ELF-1 (cell line): ENCODE measurements around the gene PAX6.

Source experiments
- DNase-seq: peaks from one replicate; pipeline ENCODE4 v3.0.0-alpha.2; 2016; ENCODE audit warnings: low read depth, low spot score

The PAX6 gene

DNA sequence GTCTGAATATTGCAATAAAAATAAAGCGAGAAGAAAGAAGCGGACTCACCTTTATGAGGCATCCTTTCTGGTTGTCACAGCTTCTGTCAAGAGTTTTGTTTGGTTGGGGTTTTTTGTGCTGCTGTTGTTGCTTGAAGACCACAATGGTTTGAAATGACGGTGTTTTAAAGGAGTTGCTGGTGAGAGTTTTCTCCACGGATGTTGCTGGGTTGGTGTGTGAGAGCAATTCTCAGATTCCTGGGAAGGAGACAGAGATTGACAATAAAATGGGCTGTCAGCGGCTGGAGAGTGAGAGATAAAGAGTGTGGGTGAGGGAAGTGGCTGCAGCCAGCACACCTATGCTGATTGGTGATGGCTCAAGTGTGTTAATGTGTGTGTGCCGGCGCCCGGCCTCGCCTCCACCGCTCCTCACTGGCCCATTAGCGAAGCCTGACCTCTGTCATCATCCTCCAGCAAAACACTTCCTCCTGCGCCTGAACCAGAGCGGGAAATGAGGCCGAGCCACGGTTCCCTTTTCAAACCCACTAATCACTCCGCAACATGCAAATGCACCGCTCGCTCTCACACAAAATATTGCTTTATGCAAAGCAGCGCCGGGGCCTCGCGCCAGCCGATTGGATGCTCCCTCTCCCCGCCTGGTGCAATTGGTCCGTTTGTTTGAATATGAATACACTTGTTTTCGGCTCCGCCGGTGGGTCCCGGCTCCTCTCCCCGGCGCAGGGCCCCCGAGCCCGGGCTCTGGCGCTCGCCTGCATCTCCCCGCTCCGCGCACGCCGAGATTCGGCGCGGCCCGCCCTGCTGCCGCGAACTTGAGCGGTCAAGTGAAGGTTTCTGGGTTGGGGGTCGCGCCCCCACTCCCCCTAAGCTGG is at the start of gene PAX6:
Gene PAX6, minus strand, starts transcription at position 544 of the 869 bp plus-strand sequence. CDS start 4,911 bp downstream, outside the sequence.
- DNase-seq, result peak; percentile 86

DNA sequence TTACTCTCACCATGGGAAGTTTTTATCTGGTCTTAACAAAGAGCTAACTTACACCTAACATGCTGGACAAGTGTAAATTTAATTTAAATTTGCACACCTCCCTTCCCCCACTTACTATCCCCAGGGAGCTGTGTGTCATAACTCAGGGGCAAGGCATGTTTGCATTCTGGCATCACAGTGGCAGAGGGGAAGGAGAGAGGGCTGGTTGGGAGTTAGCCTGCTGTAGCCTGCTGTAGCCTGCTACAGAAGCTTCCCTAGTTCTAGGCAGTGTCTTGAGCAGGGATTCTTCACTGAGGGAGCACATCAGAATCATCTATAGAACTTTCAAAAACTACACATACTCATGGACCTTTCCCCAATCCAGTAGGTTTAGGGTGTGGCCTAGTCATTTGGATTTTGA is 49.3 kb upstream of the PAX6 start:
- no peak for DNase-seq

DNA sequence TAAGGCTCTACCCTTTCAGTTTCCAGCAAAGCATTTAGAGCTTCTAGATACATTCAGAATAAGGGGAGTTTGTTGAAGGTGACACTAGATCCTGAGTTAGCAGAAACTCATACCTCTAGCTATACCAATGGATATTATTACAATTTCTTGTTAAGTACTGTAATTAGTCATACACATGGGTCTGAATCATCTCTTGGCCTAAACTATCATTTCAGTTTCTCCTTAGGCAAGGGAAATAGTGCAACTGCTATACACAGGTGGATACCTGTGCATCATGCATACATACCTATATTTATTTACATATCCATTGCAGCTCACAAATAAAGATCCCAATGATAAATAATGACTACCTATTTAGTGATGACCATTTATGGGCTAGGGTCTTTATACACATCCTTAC is 45.1 kb upstream of the PAX6 start:
- DNase-seq, result no peak

DNA sequence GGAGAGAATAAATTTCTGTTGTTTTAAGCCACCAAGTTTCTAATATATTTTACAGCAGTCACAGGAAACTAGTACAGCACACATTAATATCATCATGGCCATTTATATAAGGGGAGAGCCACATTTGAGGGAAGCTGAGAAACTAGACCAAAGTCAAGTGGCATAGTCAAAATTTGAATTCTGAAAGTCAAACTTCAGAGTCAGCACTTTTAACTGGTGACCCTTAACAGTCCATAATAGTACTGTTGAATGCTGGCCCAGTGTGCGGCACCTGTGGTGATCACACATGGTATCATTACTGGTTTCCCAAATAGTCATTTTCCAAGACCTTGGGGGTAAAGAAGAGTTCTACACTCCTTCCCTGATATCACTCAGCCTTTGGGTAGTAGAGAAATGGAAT is 44.3 kb upstream of the PAX6 start:
- DNase-seq, result no peak

DNA sequence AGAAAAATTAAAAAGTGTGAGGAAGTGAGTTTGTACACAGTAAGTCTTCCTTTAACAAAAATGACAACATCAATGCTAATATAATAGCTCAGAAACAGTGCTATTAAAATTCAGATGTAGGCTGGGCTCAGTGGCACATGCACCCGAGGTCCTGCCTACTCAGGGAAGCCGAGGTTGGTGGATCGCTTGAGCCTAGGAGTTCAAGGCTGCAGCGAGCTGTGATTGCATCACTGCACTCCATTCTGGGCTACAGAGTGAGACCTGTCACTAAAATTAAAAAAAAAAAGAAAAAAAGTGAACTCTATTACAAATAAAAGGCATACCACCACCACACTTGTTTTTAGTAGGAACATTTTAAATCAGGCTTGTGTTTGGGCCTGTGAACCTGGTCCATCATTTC is 39.2 kb upstream of the PAX6 start:
- DNase-seq, result no peak

DNA sequence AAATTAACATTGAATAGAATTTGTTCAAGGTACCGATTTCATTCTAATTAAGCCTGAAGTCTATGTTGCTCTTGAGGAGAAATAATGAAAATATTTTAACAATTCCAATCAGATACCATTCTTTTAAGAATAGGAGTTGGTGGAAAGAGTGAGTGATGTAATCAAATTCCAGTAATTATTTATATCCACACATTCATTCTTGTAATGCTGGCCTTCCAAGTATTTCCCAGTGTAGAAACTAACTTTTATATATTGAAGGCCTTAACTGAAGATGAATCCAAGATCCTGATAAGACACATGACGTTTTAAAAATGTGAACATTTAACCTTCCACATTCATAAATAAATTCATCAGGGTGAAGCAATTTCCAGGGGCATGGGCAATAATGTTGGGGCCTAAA is 36.6 kb upstream of the PAX6 start:
- no peak for DNase-seq

DNA sequence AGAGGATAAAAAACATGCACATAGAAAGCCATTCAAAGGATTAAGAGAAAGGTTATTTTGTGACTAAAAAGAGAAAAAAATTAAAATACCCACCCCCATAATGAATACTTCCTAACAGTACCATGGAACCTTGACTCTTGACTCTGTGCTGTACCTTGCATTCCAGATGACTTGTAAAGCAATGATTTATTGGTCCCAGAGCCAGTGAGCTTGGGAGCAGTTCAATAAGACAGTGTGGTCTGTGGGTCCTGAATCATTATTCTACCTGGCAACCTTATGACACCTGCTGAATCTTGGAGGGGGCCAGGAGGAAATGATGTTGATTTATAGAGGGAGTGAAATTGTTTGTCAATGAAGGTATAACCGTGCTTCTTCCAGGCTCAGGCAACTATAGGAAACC is 34.2 kb upstream of the PAX6 start:
- DNase-seq, result no peak

DNA sequence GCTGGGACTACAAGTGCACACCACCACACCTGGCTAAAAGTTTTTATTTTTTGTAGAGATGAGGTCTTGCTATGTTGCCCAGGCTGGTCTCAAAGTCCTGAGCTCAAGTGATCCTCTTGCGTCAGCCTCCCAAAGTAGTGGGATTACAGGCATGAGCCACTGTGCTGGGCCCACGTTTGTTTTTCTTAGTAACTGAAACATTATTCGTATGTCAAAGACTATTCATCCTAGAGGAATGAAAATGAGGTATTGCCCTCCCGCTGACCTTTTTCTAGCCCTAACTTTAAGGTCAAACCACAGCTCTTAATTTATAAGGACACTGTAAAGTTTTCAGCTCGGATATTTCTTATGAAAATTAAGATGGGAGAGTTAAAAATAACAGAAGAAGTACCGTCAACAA is 33.2 kb upstream of the PAX6 start:
- no peak for DNase-seq

DNA sequence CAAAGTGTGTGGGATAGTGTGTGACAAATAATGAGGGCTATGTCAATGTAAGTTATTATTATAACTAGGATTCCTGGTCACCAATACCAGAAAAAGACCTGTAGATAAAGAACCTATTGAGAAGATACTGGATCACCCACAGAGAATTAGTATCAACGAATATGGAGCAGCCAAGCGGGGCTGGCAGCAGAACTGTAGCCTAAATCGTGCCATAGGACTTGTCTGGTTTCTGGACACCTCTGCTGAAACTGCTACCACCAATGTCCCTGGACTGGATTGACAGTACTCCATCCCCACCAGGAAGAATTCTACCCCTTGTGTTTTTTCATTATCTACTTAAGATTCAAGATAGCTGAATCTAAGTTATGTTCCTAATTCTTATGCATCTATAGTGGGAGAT is 30.3 kb upstream of the PAX6 start:
- no peak for DNase-seq

DNA sequence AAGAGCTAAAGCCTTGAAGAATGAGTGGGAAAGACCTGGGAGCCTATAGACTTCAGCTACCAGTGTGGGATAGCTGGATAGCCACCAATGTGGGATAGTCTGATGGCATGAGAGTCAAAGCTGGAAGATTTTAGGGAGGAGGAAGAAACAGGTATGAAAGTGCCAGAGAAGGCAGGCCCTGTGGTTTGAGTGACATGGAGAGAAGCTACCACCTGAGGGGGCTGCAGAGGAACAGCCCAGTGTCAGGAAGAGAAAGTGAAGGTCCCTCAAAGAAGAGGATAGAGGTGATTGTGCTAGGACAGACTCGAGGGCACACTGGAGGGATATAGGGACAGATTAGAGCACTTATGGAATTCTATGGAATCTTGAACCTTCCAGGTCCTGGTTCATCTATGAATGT is 23.1 kb upstream of the PAX6 start:
- peak; percentile 24 for DNase-seq

DNA sequence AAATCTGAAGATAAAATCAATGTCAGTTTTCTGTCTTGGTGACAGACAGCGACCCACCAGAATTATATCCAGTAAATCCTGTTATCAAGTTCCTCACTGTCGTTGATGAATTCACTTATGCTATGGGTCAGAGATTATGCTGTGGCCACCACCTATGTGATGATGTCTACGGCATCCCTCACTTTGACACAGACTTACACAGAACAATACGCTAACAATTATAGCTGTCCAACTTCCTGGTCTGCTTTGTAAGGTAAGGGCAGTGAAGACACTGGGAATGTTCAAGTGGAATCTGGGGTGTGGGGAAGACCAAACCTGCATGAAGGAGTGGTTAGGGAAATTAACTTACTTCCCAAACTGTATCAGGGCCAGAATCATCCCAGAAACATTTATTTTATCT is 19.3 kb upstream of the PAX6 start:
- DNase-seq, result no peak

DNA sequence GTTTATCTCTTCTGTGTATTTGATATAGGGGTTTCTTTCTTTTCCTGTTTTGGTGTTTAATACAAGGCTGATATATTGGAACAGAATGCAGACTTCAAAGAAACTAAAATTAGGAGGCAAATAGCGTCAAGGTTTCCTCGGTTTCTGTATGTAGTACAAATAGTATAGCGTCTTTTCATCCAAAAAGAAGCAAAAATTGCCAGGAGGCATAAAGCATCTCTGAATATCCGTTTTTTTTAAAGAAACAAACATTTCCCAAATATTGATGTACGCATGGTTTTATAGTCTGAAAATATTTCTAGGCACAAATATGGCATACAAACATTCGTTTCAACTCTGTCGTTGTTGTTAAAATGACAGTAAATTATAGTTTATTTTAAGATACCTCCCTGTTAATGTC is 17.1 kb upstream of the PAX6 start:
- no peak for DNase-seq

DNA sequence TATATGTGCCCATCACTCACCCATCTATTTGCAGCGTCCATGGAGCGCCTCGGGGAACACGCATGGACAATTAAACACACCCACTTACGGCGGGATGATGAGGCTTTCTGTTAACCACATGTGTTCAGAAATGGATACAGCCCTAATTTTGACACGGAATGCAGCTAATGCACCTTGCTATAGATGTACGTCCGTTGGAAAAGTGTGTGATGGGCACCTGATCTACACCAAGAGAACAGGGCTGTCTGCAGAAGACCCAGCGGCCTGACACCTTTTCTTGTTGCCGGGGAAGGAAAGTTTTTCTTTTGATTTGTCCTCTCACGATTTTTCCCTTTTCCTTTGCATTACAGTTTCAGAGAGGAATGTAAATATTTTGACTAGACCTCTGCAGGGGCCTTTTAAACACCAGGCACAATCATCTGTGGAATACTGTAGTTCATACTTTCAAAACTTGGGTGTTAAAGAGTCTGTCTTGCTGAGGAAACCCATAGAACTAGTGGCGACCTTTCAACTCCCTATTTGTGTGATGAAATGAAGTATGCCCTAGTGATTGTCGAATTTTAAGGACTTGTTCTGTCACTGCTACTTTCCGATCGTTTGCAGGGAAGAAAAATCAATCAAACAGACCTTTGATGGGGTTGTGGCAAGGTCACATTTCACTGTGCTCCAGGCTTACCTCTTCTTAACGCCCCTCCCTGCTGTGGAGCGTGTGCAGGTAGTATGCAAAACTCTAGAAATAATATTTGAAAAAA is 16.5 kb upstream of the PAX6 start:
- DNase-seq, result peak; percentile 16

DNA sequence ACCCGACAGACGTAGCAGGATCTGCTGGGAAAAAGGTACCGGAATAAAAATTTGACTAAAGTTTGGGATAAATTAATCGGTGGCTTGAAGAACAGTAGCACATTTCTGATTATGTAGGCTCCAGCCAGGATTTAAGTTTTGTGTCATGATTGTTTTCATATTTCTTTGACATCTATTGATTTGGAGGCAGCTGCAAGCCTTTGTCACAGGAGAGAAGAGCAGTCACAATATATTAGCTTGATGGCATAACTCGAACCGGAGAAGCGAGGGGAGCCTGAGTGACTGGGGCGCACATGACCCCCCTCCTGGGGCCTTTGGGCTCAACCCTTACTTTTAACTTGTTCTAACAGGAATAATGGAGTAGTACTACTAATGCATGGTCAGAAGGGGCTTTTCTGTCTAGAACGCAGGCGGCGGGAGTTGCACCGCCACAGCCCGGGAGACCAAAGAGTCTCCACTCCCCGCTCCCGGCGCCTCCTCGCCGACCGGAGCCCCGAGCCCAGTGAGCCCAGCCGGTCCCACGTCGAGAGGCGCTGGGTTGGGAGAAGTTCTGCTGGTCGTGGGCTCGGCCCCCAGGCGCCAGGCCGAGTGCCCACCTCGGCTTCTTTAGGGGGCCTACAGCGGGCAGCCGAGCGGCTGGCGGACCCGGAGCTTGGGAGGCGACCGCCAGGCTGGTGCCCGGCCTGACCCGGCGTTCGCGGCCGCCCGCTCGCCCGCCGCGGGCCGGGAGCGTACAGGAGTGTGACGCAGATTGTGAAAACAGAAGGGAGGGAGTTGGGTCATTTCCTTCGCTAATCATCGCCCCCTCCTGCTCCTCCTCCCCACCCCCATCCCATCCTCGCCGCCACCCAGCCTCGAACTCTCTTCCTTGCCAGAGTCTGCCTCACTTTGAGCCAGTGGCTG is 15.7 kb upstream of the PAX6 start:
- DNase-seq, result peak; percentile 42

DNA sequence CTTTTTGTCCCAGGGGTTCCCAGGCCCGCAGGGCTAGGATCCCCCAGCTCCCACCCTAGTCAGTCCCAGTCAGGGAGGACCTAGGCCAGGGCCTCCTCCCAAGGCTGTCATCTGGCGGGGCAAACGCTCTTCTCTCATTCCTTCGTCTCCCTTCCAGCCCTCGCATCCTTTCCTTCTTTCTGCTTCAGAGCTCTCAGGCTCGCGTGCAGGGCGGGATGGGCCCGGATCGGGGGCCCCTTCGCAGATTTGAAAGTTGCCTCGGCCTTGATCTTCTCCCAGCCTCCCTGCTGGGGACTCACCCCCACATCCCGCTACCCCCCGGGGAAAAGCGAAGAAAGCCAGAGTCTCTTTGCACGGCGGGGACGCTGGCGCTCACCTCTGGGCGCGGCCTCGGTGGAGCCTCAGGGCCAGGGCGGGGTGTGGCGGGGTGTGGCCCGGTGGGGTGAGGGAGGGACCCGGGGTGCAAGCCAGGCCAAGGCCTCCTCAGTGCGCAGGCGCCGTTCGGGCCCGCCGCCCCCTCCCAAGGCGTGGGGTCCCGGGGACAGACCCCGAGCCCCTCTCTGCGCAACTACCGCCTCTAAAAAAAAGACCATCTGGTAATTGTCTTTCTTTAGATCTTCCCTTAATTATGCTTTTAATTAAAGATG is 14.8 kb upstream of the PAX6 start:
- DNase-seq, result peak; percentile 34

DNA sequence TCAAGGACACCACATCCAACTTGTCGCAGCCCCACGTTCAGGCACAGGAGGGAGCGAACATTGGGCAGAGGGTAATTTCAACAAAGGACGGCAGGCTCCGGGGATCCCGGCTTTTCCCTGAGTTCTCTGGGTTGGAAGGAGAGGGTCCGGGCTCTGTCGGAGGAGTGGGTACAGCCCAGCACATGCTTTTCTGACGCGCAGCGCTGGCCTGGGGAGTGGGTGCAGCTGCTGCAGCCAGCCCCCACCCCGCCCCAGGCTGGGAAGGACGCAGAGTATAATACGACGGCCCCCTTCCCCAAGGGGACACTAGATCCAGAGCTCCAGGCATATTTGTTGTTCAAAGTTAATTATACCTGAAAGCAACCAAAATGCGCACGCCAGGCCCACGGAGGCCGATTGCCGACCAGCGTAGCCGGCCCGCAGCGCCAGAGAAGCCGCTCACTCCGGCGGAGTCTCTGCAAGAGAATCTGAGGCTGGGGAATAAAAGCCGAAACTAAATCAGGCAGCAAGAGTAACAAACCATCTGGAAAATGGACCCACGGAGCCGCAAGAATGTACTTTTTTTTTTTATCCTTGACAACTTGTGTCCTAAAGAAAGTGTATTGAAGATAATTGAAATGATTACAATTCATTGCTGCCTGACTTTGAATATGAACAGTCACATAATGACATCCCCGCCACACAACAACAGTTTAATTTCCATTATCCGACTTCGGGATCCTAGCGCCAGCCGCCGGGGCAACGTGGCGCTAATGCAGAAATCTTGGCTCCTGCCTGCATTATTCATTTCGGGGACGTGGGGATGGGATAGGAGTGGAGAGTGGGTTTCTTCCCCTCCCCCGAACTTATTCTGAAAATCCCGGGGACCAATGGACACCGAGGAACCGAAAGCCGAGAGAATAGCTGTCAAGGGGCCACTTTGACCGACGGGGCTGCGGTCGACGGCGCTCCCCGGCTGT is 14.0 kb upstream of the PAX6 start:
- peak; percentile 45 for DNase-seq

DNA sequence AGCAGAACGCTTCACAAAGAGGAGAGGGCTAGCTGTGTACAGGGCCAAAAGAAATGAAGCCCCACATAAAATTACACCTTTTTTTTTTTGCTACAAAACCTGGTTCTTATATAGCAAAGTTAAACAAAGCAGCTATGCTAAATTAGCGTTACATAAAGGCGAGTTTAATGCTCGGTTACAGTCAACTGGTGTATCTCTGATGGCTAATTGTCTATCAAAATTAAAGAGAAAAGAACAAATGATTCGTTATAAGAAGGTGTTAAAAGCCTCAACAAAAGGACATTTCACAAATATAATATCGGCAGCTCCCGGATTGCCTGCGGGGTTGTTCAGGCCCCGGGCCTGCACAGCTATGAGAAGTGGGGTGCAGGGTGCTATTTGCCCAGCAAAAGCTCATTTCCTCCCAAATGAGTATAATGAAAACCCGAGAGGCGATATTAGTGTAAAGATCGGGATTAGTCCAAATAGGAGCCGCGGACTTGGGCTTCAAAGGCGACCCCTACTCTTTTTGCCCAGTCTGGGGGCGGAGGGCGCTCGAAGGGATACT is 13.3 kb upstream of the PAX6 start:
- no peak for DNase-seq

DNA sequence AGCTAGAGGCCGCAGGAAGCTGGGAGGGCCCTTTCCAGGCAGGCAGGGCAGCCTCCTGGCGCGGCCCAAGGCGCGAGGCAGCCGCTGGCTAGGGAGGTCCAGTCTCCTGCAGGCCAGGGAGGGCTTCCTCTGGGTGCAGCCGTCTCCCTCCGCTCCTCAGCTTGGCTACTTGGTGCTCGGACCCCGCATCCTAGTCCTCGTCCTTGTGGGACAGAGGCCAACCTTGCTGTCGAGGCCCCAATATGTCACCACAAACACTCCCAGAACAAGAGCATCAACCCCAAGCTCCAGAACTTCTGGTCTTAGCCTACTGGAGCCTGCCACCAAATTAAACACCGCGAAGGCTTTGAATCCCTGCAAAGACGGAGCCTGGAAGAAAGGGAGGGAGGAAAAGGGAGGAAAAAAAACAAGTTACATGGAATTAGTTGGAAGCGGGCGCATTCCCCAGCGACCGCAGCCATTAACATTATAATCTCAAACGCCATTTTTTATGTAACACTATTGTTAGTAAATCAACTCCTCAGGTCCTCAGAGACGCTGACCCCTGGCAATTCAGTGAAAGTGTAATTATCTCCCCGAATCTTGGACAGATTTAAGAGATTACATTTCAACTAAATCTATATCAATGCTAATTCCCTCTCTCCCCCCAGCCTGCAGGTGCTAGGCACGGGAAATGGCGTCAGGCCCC is 12.7 kb upstream of the PAX6 start:
- peak; percentile 67 for DNase-seq

DNA sequence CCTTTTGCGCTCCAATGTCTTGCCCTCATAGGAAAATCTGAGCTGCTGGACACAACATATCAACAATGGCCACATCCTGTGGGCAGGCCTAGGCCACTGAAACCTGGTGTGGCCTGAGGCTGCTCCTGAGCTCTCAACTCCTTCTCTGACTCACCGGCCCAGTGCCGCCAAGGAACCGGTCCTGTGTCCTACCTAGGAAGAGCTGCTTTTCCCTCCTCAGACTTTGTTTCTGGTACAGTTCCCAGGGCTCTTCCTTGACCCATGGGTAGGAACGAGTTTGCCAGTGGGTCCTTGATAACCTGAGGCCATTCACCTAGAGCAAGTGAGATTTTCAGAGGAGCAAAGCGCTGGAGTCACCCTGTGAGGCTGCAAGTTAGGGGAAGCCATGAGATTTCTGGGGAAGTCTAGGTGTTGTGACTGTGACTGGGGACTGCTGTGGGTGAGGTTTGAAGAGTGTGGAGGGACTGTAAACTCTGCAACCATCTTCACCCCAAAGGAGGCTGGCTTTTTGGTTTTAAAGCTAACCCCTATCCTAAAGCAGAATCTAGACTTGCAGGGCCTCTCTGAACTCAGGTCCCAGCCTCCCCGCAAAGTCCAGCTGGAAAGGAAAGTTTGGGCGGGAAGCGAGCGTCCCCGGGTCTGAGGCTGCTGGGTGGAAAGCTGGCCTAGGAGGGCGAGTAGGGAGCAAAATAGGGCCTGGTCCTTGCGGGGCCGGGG is 12.0 kb upstream of the PAX6 start:
- peak; percentile 60 for DNase-seq
